Measurements from ENCODE around the gene SELENOI. TPM values are rescaled to one million over a fixed set of nuclear protein-coding genes. Genes with fewer than 3 reads are reported as not detected.
"Not testable (repeated sequence)": the region's sequence is repeated elsewhere in the genome, so short reads cannot be mapped to it uniquely, and the experiment has no call there.

SELENOI gene
- polyA plus RNA-seq, 1 donor (not counting 4 experiments of a cell fraction or from before 2014, with no cell fraction given), result 38.1 TPM

- Histone ChIP-seq H3K9me3 (ENCODE audit: control insufficient read depth, low read depth, low read length) (no peaks in the 10 kb centered on the region), H3K36me3 (ENCODE audit: control insufficient read depth in 2 of 2, extremely low read depth in 1 of 2, insufficient read depth in 2 of 2, low read length in 2 of 2) (no peaks in the 10 kb centered on the region), H3K9me1 (ENCODE audit: control insufficient read depth, extremely low read depth, insufficient read depth, low read length) (no peaks in the 10 kb centered on the region), H3K4me3 (ENCODE audit: control insufficient read depth in 2 of 3, extremely low read depth in 1 of 3, insufficient read depth in 2 of 3, low read depth in 1 of 3, low read length in 3 of 3) (no peak overlapping the region), H3K4me1 (ENCODE audit: control insufficient read depth, extremely low read depth, insufficient read depth, low read length) (peaks cover 3% of the 10 kb centered on the region), H3K27me3 (ENCODE audit: control insufficient read depth, extremely low read depth, insufficient read depth, low read length) (no peaks in the 10 kb centered on the region), H4K20me1 (ENCODE audit: control insufficient read depth, extremely low read depth, insufficient read depth, low read length) (no peaks in the 10 kb centered on the region), H3K9ac (ENCODE audit: control insufficient read depth, extremely low read depth, insufficient read depth, low read length) (no peak overlapping the region), H3K4me2 (ENCODE audit: control insufficient read depth, extremely low read depth, insufficient read depth, low read depth, low read length) (no peak overlapping the region), H3K79me2 (ENCODE audit: control insufficient read depth, insufficient read depth, low read length) (no peaks in the 10 kb centered on the region), H2AFZ (ENCODE audit: control insufficient read depth, low read length) (no peak overlapping the region), H3K27ac (ENCODE audit: control insufficient read depth, insufficient read depth, low read length) (no peak overlapping the region)
- TF ChIP-seq EZH2 (IDR thresholded peaks at IDR 0.05; ENCODE audit: low read length), result no peak
- TF ChIP-seq CTCF (optimal IDR thresholded peaks at IDR 0.05 in 1 of 3, IDR thresholded peaks at IDR 0.05 in 1 of 3, conservative IDR thresholded peaks at IDR 0.05 in 1 of 3; ENCODE audit: extremely low read depth in 1 of 3, insufficient read depth in 2 of 3, low read length in 3 of 3), result no peak
- dilution Hi-C loops (cut with MboI; ENCODE audit: extremely low pct_ligation_motif_present, low sequenced_read_pairs), result no loop called here
- DNase-seq (ENCODE audit: low read depth, low spot score) (no peak), FAIRE-seq (no peak)
Measured at GRCh38 chr2:26326514-26326913, 19.4 kb upstream of the SELENOI start.

GRCh38 chr2:26327291-26328272 is 18.4 kb upstream of the SELENOI start:
- dilution Hi-C loops (cut with MboI; ENCODE audit: extremely low pct_ligation_motif_present, low sequenced_read_pairs), result no loop called here
- DNase-seq (ENCODE audit: low read depth, low spot score) (no peak), FAIRE-seq (peak; percentile 5)

GRCh38 chr2:26329083-26329482 is 16.9 kb upstream of the SELENOI start:
- H2AFZ ChIP-seq (ENCODE audit: control insufficient read depth, low read length); FAIRE-seq; H4K20me1 ChIP-seq (ENCODE audit: control insufficient read depth, extremely low read depth, insufficient read depth, low read length); H3K9ac ChIP-seq (ENCODE audit: control insufficient read depth, extremely low read depth, insufficient read depth, low read length); H3K4me2 ChIP-seq (ENCODE audit: control insufficient read depth, extremely low read depth, insufficient read depth, low read depth, low read length); H3K4me1 ChIP-seq (ENCODE audit: control insufficient read depth, extremely low read depth, insufficient read depth, low read length); H3K36me3 ChIP-seq (ENCODE audit: control insufficient read depth in 2 of 2, extremely low read depth in 1 of 2, insufficient read depth in 2 of 2, low read length in 2 of 2); dilution Hi-C loops (cut with MboI; ENCODE audit: extremely low pct_ligation_motif_present, low sequenced_read_pairs); H3K4me3 ChIP-seq (ENCODE audit: control insufficient read depth in 2 of 3, extremely low read depth in 1 of 3, insufficient read depth in 2 of 3, low read depth in 1 of 3, low read length in 3 of 3); H3K27me3 ChIP-seq (ENCODE audit: control insufficient read depth, extremely low read depth, insufficient read depth, low read length); H3K79me2 ChIP-seq (ENCODE audit: control insufficient read depth, insufficient read depth, low read length); DNase-seq (ENCODE audit: low read depth, low spot score); H3K9me3 ChIP-seq (ENCODE audit: control insufficient read depth, low read depth, low read length); H3K9me1 ChIP-seq (ENCODE audit: control insufficient read depth, extremely low read depth, insufficient read depth, low read length); H3K27ac ChIP-seq (ENCODE audit: control insufficient read depth, insufficient read depth, low read length): not testable (repeated sequence)

More at GRCh38 chr2:26327291-26328272, 18.4 kb upstream of the SELENOI start:
- Histone ChIP-seq H3K79me2 (ENCODE audit: control insufficient read depth, insufficient read depth, low read length) (no peaks in the 10 kb centered on the region), H3K27me3 (ENCODE audit: control insufficient read depth, extremely low read depth, insufficient read depth, low read length) (no peaks in the 10 kb centered on the region), H3K27ac (ENCODE audit: control insufficient read depth, insufficient read depth, low read length) (no peak overlapping the region), H3K4me3 (ENCODE audit: control insufficient read depth in 2 of 3, extremely low read depth in 1 of 3, insufficient read depth in 2 of 3, low read depth in 1 of 3, low read length in 3 of 3) (no peak overlapping the region), H3K4me1 (ENCODE audit: control insufficient read depth, extremely low read depth, insufficient read depth, low read length) (peaks cover 3% of the 10 kb centered on the region), H3K4me2 (ENCODE audit: control insufficient read depth, extremely low read depth, insufficient read depth, low read depth, low read length) (no peak overlapping the region), H3K9me1 (ENCODE audit: control insufficient read depth, extremely low read depth, insufficient read depth, low read length) (no peaks in the 10 kb centered on the region), H3K36me3 (ENCODE audit: control insufficient read depth in 2 of 2, extremely low read depth in 1 of 2, insufficient read depth in 2 of 2, low read length in 2 of 2) (no peaks in the 10 kb centered on the region), H4K20me1 (ENCODE audit: control insufficient read depth, extremely low read depth, insufficient read depth, low read length) (no peaks in the 10 kb centered on the region), H2AFZ (ENCODE audit: control insufficient read depth, low read length) (no peak overlapping the region), H3K9ac (ENCODE audit: control insufficient read depth, extremely low read depth, insufficient read depth, low read length) (no peak overlapping the region), H3K9me3 (ENCODE audit: control insufficient read depth, low read depth, low read length) (no peaks in the 10 kb centered on the region)
- no peak for TF ChIP-seq EZH2 (IDR thresholded peaks at IDR 0.05; ENCODE audit: low read length)
- no peak for TF ChIP-seq CTCF (optimal IDR thresholded peaks at IDR 0.05 in 1 of 3, IDR thresholded peaks at IDR 0.05 in 1 of 3, conservative IDR thresholded peaks at IDR 0.05 in 1 of 3; ENCODE audit: extremely low read depth in 1 of 3, insufficient read depth in 2 of 3, low read length in 3 of 3)

Data from keratinocyte (primary cell).